ENCODE results near the gene KCNIP3.
A peak's percentile ranks its signal among the peaks of the same experiment; 100 is the strongest.
"Not testable (repeated sequence)": the region's sequence is repeated elsewhere in the genome, so short reads cannot be mapped to it uniquely, and the experiment has no call there.

The KCNIP3 gene

DNA sequence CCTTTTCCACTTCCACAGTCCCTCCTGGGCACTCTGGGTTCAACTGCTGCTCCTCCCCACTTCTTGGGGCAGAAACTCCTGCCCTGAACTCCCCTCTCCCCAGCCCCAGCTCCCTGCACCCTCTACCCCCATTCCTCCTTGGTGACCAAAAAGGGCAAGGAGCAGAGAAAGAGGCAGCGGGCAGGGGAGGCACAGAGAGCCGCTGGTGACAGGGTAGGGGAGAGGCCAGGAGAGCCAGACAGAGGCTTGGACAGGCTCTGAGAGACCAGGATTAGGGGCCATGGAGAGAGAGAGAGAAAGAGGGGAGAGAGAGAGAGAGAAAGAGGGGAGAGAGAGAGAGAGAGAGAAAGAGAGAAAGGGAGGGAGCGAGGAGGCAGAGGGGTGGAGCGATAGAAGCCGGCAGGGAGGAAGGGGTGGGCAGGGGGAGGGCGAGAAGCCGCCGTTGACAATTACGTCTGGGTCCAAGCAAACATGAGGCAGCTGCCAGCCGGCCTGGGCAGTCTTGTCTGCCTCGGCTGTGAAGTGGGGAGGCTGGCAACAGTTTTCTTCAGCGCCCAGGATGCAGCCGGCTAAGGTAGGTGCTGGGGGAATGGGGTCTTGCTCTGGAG, at the start of gene KCNIP3:
Gene KCNIP3 (plus strand): TSS at position 468 of the 608 bp plus-strand sequence. CDS start 92 bp downstream, at position 560.
- no peak for DNase-seq (ENCODE audit: low spot score)

GRCh38 chr2:95258271-95258670, 38.9 kb upstream of the KCNIP3 start:
- DNase-seq (ENCODE audit: low spot score): no peak

DNA sequence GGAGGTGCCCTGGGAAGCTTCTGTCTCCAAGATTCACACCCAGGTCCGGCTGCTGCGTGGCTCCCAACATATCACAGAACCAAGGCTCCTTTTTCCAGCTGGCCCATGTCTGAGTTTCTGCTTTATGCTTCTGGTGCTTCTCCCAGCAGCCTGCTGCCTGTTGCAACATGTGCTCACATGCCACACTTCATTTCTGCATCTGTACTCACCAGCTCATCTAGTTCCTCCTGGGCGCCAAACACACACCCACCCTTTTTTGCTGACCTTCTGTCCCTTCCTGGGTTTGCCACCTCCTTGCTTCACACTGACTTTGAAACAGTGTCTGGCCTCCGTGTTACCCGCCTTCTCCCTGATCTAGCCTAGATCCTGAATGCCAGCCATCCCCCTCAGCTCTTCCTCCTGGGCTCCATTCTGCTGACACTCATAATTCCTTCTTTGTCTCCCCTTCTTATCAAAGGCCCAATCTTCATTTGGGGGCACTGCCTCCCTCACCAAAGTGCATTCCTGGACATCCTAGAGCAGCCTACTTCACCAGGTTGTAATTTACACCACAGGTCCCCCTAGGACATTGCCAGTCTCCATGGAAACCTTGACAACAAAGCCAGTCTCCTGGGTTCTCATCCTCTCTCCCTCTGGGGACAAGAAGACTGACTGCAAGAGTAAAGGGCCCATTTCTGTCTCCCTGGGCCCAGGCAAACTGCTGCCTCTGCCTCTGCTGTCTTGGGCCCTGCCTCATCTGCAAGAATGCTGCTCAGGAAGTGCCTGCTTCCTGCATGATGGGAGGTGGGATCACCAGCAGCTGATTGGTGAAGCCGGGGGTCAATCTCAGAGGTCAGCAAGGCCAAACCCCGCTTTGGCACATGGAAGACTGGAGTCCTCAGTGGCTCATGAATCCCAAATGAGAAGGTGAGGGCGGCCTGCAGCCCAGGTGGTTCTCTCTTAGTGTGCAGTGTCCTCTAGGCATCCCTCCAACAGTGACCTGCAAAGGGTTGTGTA, 36.8 kb upstream of the KCNIP3 start:
- DNase-seq (ENCODE audit: low spot score): no peak

DNA sequence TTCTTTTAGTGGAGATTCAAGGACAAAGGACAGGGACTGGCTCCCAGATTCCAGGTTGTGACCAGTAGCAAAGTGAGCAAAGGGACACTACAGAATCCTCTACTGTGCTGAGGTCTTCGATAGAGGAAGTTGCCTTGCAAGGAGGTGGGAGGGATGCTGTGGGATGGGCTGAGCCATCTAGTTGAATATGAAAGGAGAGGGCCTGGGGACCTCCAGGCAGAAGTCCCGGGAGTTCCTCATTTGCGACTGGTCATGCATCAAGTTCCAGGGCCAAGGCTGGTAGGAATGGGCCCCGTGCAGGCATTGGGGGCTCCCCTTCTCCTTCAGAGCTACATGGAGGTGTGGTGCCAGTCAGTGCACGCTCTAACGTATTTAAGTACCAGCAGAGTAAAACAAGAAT, 35.5 kb upstream of the KCNIP3 start:
- DNase-seq (ENCODE audit: low spot score): no peak

DNA sequence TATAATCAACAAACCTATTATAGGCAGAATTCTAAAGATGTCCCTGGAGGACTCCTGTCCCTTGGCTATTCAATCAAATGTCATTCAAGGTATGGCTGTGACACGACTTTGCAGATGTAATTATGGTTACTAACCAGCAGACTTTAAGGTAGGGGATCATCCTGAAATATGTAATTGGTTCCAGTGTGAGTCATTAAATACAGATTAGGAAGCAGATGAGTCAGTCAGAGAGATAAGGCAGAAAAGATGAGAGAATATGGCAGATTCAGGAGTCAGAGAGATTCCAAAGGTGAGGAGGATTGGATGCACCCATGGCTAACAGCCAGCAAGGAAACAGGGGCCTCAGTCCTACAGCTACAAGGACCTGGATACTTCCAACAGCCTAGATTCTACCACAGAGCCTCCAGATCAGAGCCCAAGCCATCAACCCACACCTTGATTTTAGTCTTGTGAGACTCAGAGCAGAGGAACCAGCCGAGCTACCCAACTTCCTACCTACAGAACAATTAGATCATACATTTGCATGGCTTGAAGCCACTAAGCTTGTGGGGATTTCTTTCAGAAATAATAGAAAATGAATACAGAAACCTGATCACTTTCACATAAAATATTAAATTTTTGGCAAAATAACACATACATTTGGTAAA, 34.1 kb upstream of the KCNIP3 start:
- no peak for DNase-seq (ENCODE audit: low spot score)

DNA sequence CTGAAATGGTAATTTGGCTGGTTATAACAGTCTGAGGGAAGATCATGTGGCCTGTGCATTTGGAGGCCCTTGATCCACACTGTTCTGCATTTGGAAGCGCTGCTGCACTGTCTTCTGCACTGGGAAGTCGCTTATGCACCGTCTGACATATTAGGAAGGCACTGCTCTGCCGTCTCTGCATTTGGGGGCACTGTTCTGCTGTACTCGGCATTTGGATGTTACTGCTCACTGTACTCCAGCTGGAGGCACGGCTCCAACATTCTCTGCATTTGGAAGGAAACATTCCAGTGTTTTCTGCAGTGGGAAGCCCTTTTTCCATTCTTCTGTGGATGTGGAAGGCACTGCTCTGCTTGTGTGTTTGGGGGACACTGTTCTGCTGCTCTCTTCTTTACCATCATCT, 32.5 kb upstream of the KCNIP3 start:
- no peak for DNase-seq (ENCODE audit: low spot score)

DNA sequence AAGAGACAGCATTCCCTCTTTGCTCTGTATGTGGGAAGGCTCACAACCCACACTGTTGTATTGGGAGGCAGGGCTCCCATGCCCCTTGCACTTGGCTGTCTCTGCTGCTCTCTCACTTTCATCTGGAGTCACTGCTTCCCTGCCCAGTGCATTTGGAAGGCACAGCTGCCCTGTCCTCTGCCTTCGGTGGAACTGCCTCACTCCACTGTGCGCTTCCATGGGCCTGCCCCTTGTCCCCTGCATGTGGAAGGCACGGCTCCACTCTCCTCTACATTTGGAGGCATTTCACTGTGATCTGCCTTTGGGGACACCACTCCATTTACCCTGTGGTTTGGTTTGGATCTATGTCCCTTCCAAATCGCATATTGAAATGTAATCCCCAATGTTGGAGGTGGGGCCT, 32.0 kb upstream of the KCNIP3 start:
- no peak for DNase-seq (ENCODE audit: low spot score)

GRCh38 chr2:95266781-95267430, 30.2 kb upstream of the KCNIP3 start:
- no peak for DNase-seq (ENCODE audit: low spot score)

DNA sequence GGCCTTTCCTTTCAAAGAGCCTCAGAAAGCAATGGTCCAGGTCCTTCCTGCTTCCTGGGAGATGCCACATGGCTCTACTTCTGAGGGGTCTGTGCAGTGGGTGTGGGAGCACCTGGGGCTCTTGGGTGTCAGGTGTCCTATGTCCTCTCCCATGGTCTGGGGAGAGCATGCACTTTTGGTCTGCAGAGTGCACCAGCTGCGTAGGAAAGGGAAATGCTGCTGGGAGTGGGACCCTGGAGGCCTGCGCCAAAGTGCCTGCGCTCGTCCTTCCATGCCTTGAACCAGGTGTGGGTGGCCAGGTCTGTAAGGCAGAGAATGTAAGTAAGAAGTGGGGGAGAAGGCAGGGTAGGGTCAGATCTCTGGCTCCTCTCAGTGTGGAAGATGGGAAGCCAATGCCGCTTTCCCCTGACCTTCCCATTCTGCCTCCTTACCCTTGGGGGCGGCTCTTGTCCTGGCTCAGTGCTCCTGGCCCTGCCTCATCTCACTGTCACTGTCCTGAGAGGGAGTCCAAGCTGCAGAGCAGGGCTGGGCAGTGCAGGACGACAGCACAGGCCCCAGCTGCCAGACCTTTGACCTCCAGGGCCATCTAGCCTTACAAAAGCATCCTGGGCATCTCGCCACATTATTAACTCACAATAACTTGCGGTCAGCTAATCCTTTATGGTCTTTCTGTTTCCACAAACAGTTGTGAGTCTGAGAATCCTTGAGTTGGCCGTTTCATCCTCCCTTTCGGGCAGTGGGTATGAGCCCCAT, 29.5 kb upstream of the KCNIP3 start:
- DNase-seq (ENCODE audit: low spot score): no peak

DNA sequence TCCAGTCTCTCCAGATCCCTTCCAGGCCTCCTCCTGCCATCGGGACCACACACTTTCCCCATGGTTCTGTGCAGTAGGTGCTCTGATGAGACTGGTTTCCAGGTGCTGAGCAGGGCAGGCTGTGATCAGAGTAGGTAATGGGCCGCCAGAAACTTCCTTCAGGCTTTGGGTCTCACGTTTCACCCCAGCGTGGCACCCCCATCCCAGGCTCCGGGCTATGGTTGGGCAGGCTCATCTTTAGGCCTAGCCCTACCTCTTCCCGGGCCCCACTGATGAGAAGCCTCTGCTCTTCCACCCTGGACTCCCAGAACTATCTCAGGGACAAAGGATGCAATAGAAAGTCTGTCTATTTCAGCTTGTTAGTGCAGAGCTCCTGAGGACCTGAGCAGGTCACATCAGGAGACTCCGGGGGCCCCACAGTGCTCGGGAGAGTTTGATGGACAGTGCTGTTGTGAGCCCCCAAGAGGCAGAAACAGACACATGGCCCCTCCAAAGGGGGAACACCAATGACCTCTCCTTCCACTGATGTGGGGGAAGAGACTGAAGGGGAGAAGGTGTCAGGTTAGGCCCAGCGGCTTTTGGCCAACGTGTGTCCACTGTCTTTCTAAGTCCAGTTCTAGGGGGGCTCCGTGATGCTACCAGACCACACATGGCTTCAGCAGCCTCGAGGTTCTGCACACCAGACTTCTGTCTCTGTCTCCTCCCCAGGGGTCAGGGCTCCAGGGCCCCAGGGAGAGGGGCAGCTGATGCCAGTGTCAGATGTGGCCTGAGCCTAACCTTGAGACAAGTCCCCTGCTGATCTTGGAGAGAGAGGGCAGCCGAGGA, 28.7 kb upstream of the KCNIP3 start:
- no peak for DNase-seq (ENCODE audit: low spot score)

DNA sequence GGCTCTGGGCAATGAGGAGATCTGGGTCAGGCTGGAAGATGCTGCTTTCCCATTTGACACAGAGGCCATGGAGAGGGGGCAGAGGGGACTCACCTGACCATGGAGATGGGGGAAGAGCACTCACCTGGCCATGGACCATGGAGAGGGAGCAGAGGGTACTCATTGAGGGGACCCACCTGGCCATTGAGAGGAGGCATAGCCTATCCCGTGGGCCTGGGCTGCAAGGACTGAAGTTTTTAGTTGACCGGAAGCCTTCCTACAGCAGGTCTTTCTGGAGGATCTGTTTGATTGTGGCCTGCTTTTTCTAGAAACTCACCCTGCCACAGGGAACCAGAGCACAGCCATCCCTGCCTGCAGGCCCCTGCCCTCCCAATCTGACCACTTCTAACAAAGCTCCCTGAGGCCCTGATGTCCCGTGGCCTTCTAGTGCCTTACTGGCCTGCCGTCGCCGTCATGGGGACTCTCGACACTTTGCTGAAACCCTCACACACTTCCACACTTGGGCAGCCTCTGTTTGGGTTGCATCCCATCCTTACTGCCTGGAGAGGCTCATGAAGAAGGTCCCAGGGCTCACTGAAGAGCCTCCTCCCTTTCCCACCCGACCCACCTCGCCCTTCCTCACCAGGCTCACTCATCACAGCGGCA, 28.0 kb upstream of the KCNIP3 start:
- DNase-seq (ENCODE audit: low spot score): no peak

DNA sequence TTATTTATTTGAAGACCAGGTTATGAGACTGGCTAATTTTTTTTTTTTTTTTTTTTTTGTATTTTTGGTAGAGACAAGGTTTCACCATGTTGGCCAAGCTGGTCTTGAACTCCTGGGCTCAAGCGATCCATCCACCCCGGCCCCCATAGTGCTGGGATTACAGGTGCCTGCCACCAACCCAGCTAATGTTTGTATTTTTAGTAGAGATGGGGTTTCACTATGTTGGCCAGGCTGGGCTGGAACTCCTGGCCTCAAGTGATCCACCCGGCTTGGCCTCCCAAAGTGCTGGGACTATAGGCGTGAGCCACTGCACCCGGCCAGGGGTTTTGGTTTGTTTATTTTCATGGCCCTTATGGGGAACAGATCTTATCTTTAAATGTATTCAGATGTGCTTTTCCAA, 27.4 kb upstream of the KCNIP3 start:
- not testable (repeated sequence) for DNase-seq (ENCODE audit: low spot score)

GRCh38 chr2:95270541-95271081, 26.5 kb upstream of the KCNIP3 start:
- DNase-seq (ENCODE audit: low spot score): no peak

GRCh38 chr2:95271381-95271971, 25.7 kb upstream of the KCNIP3 start:
- no peak for DNase-seq (ENCODE audit: low spot score)

DNA sequence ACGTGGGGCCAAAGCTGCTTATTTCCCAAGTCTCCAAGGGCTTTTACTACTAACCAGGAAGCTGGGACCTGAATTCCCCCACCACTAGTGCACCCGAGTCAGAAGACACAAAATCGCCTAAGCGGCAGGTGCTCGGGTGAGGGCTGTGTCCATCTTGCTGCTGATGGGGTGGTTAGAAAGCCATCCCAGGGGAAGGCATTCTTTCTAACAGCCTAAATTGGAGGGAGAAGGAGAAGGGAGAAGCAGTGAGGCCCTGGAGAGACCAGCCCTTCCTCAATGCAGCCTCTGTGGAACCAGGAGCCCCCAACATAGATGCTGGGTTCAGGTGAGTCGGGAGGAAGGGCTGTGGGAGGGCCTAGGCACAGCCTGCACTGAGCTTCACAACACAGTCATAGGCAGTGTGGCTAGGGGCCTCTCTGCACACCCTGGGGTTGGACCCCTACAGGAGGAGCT, 24.8 kb upstream of the KCNIP3 start:
- no peak for DNase-seq (ENCODE audit: low spot score)

DNA sequence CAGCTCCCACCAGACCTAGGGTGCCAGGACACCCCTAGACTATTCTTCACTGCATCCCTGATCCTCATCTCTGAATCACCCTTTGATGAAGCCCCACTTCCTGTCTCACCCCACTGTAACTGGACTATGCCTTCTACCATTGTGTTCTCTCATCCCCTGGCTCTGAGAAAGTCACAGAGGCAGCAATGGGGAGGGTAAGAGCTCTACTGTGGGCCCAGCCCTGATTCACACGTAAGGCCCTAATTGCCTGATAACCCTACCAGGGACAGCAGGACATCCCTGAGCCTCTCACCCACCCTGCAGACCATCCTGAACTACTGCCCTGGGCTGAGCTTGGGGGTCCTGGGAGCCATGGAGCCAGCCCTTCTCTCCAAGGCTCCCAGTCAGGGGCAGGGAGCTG, 24.4 kb upstream of the KCNIP3 start:
- no peak for DNase-seq (ENCODE audit: low spot score)

- no peak for DNase-seq (ENCODE audit: low spot score)
Measured at GRCh38 chr2:95273566-95274290, 23.4 kb upstream of the KCNIP3 start.

- DNase-seq (ENCODE audit: low spot score): peak; percentile 50
Measured at GRCh38 chr2:95274291-95275150, 22.6 kb upstream of the KCNIP3 start, which contains the start of gene PROM2. TSS of gene PROM2 (plus strand) at chr2:95274449. CDS start at chr2:95274586, 137 bp downstream.
